GM18517 (cell line): Measurements from ENCODE around the gene GSTCD.
A peak's percentile ranks its signal among the peaks of the same experiment; 100 is the strongest.
"Not testable (repeated sequence)": the region's sequence is repeated elsewhere in the genome, so short reads cannot be mapped to it uniquely, and the experiment has no call there.

ENCODE experiments used
- ATAC-seq: cut with Tn5 transposase; IDR thresholded peaks from one replicate; pipeline ENCODE4 v1.9.1; 2021; ENCODE audit warnings: mild to moderate bottlenecking, moderate library complexity; ENCODE audit not compliant: unreplicated experiment

GSTCD gene

GRCh38 chr4:105715692-105716278 is 7.2 kb downstream of the GSTCD start:
- ATAC-seq = no peak

- no peak for ATAC-seq
These were observed 10.6 kb downstream of the GSTCD start for GRCh38 chr4:105719204-105719603.

GRCh38 chr4:105725623-105726022 is 17.0 kb downstream of the GSTCD start:
- no peak for ATAC-seq

GRCh38 chr4:105729895-105730294 is 21.3 kb downstream of the GSTCD start:
- ATAC-seq = not testable (repeated sequence)

- ATAC-seq = not testable (repeated sequence)
These were observed 26.6 kb downstream of the GSTCD start for GRCh38 chr4:105735217-105735616.

GRCh38 chr4:105741548-105741947 is 33.0 kb downstream of the GSTCD start:
- ATAC-seq = no peak

- ATAC-seq = no peak
These were observed 39.6 kb downstream of the GSTCD start for GRCh38 chr4:105748222-105748621.

- ATAC-seq = peak; percentile 41
These were observed 43.2 kb downstream of the GSTCD start for GRCh38 chr4:105751718-105752299.

GRCh38 chr4:105753361-105753760 is 44.8 kb downstream of the GSTCD start:
- ATAC-seq = no peak

- ATAC-seq = no peak
These were observed 46.8 kb downstream of the GSTCD start for GRCh38 chr4:105755375-105755774.

GRCh38 chr4:105758958-105759357 is 50.4 kb downstream of the GSTCD start:
- no peak for ATAC-seq

GRCh38 chr4:105765690-105766407 is 57.3 kb downstream of the GSTCD start:
- no peak for ATAC-seq

GRCh38 chr4:105767579-105767978 is 59.0 kb downstream of the GSTCD start:
- ATAC-seq = no peak

- not testable (repeated sequence) for ATAC-seq
These were observed 61.9 kb downstream of the GSTCD start for GRCh38 chr4:105770524-105770923.

GRCh38 chr4:105772065-105772464 is 63.5 kb downstream of the GSTCD start:
- not testable (repeated sequence) for ATAC-seq

- ATAC-seq = not testable (repeated sequence)
These were observed 67.3 kb downstream of the GSTCD start for GRCh38 chr4:105775760-105776415.

- ATAC-seq = no peak
These were observed 71.6 kb downstream of the GSTCD start for GRCh38 chr4:105780176-105780575.

GRCh38 chr4:105784761-105785160 is 76.2 kb downstream of the GSTCD start:
- no peak for ATAC-seq

GRCh38 chr4:105785792-105786191 is 77.2 kb downstream of the GSTCD start:
- no peak for ATAC-seq

- no peak for ATAC-seq
These were observed 78.2 kb downstream of the GSTCD start for GRCh38 chr4:105786748-105787147.

- no peak for ATAC-seq
These were observed 88.6 kb downstream of the GSTCD start for GRCh38 chr4:105797225-105797624.
